ENCODE results near the gene EID3.
A peak's percentile ranks its signal among the peaks of the same experiment; 100 is the strongest.

The EID3 gene

GRCh38 chr12:104290320-104290719 lies 13.2 kb upstream of the EID3 start:
- no peak for DNase-seq

- no peak for DNase-seq
Measured at GRCh38 chr12:104290855-104291254, 12.7 kb upstream of the EID3 start.

GRCh38 chr12:104291867-104292524 lies 11.5 kb upstream of the EID3 start:
- DNase-seq = no peak

- no peak for DNase-seq
Measured at GRCh38 chr12:104292872-104293794, 10.4 kb upstream of the EID3 start.

- DNase-seq = peak; percentile 86
Measured at GRCh38 chr12:104294158-104294859, 9.2 kb upstream of the EID3 start.

- DNase-seq = peak; percentile 85
Measured at GRCh38 chr12:104294927-104295668, 8.4 kb upstream of the EID3 start.

- DNase-seq = no peak
Measured at GRCh38 chr12:104295954-104296353, 7.6 kb upstream of the EID3 start.

- DNase-seq = no peak
Measured at GRCh38 chr12:104296718-104297117, 6.8 kb upstream of the EID3 start.

- no peak for DNase-seq
Measured at GRCh38 chr12:104297477-104298113, 5.9 kb upstream of the EID3 start.

- no peak for DNase-seq
Measured at GRCh38 chr12:104299842-104300481, 3.6 kb upstream of the EID3 start.

- DNase-seq = no peak
Measured at GRCh38 chr12:104304261-104305009, 896 bp downstream of the EID3 start.

GRCh38 chr12:104305349-104305748 lies 1.8 kb downstream of the EID3 start:
- DNase-seq = no peak

GRCh38 chr12:104306376-104306775 lies 2.8 kb downstream of the EID3 start:
- DNase-seq = no peak

- no peak for DNase-seq
Measured at GRCh38 chr12:104306943-104307654, 3.6 kb downstream of the EID3 start.

GRCh38 chr12:104307655-104308000 lies 4.1 kb downstream of the EID3 start:
- no peak for DNase-seq

GRCh38 chr12:104309446-104309993 lies 6.0 kb downstream of the EID3 start:
- DNase-seq = no peak

- DNase-seq = no peak
Measured at GRCh38 chr12:104310751-104311633, 7.5 kb downstream of the EID3 start.

GRCh38 chr12:104312202-104312601 lies 8.7 kb downstream of the EID3 start:
- DNase-seq = no peak

- no peak for DNase-seq
Measured at GRCh38 chr12:104312654-104313053, 9.1 kb downstream of the EID3 start.

Data from islet precursor cell (in vitro differentiated cells).